ENCODE results near the gene BCAP29. TPM values are rescaled to one million over a fixed set of nuclear protein-coding genes. Genes with fewer than 3 reads are reported as not detected.

Gene BCAP29
- total RNA-seq, 4 donors from 2014 or later: 36.9 to 107 (median 64.3) TPM

DNA sequence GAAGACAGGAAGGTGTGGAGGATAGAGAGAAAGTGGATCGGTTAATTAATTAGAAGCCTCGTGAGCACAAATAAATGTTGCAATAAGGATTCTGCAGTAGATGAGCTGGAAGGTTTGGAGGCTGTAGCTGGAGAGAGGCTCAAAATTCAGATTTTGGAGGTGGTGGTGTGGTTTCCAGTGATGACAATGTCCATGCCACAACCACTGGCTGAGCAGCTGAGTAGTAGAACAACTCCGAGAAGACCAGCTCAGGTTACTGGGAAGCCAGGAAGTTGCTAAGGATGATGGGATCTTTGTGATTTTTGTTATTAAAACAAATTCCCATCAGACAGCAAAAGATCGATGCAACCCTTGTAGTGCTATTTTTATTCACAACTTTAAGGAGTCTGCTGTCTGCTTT lies 88.2 kb downstream of the BCAP29 start:
- Histone ChIP-seq H3K27me3 (peaks cover 5% of the 10 kb centered on the region), H3K27ac (no peak overlapping the region), H3K4me1 (no peaks in the 10 kb centered on the region), H3K9me3 (no peaks in the 10 kb centered on the region), H3K4me3 (no peak overlapping the region), H3K36me3 (no peaks in the 10 kb centered on the region)
- TF ChIP-seq, protein P1, sequence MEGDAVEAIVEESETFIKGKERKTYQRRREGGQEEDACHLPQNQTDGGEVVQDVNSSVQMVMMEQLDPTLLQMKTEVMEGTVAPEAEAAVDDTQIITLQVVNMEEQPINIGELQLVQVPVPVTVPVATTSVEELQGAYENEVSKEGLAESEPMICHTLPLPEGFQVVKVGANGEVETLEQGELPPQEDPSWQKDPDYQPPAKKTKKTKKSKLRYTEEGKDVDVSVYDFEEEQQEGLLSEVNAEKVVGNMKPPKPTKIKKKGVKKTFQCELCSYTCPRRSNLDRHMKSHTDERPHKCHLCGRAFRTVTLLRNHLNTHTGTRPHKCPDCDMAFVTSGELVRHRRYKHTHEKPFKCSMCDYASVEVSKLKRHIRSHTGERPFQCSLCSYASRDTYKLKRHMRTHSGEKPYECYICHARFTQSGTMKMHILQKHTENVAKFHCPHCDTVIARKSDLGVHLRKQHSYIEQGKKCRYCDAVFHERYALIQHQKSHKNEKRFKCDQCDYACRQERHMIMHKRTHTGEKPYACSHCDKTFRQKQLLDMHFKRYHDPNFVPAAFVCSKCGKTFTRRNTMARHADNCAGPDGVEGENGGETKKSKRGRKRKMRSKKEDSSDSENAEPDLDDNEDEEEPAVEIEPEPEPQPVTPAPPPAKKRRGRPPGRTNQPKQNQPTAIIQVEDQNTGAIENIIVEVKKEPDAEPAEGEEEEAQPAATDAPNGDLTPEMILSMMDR (IDR thresholded peaks at IDR 0.05): no peak
- TF ChIP-seq POLR2A (IDR thresholded peaks at IDR 0.05) (no peak), EP300 (IDR thresholded peaks at IDR 0.05) (no peak), POLR2AphosphoS5 (IDR thresholded peaks at IDR 0.05) (no peak)
- no peak for DNase-seq (ENCODE audit: low spot score in 2 of 2)
- 82% methylated on average over 4 of the region's 4 CpGs for WGBS

Other genes with a start within 250 kb of the BCAP29 start
- not detected for gene GPR22, start 110.2 kb upstream of the BCAP29 start, total RNA-seq
- gene COG5, start 16.3 kb upstream of the BCAP29 start, total RNA-seq: 10 to 100 TPM; 31.1 to 60.1 (median 53.7) TPM
- 10 to 100 TPM in 1 of 4 donors, 1 to 10 TPM in 3; 6.0 to 11.0 (median 7.8) TPM for gene DUS4L, start 16.3 kb upstream of the BCAP29 start, total RNA-seq
- under 1 TPM in 3 of 4 donors, not detected in 1; 0.13 to 0.26 (median 0.24) TPM for gene SLC26A4, start 80.6 kb downstream of the BCAP29 start, total RNA-seq
- gene CBLL1, start 163.9 kb downstream of the BCAP29 start, total RNA-seq: 10 to 100 TPM; 47.4 to 63.0 (median 49.9) TPM
- 1 to 10 TPM in 2 of 4 donors, not detected in 2; 1.5 to 2.3 TPM for gene SLC26A3, start 223.0 kb downstream of the BCAP29 start, total RNA-seq

Measured in suprapubic skin (tissue), 4 donors.